HG03045 (cell line): ENCODE results near the gene HTR5A.

ENCODE experiments used
- ATAC-seq: cut with Tn5 transposase; IDR thresholded peaks from one replicate; pipeline ENCODE4 v1.9.1; 2021; ENCODE audit warnings: mild to moderate bottlenecking, moderate library complexity; ENCODE audit not compliant: unreplicated experiment

Gene HTR5A

DNA sequence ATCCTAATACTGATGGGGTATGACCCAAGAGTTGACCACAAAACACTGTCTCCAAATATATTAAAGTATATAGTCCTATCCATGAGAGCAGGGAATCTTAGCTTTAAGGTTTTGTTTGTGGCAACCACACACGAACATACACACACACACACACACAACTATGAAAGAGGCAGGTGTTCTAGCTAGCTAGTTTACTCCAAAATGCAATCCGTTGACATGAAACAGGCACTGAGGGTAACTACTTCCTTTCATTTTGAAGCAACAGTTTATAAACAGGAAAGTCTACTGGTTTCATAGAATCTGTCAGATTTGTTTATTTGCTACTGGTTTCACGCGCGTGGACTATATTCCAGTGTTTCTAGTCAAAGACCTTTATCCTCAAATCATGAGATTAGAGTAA is 14.8 kb downstream of the HTR5A start:
- ATAC-seq, result no peak

GRCh38 chr7:155090684-155091083 is 20.6 kb downstream of the HTR5A start:
- ATAC-seq, result no peak

- no peak for ATAC-seq
Measured at GRCh38 chr7:155093596-155093995, 23.5 kb downstream of the HTR5A start.

DNA sequence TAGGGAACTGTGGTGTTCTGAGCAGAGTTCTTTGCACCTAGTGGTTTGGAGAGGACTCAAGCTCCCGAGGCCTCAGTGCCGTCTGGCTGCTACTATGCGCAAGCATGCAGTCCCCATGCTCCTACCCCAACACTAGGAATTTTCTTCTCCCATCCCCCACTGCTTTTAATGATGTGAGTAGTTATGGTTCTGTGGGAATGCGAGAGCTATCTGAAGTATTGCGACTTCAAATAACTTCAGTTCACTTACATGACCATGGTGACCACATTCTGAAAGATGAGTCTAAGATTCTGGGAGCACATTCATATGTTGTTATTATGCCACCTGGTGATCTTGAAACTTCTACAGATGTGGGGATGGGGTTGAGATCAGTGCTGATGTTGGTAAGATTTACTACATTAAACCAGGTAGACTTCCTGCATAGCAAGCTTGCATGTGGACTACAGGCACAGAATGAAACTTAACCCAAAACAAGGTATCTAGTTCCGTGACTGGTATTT is 24.6 kb downstream of the HTR5A start:
- no peak for ATAC-seq

DNA sequence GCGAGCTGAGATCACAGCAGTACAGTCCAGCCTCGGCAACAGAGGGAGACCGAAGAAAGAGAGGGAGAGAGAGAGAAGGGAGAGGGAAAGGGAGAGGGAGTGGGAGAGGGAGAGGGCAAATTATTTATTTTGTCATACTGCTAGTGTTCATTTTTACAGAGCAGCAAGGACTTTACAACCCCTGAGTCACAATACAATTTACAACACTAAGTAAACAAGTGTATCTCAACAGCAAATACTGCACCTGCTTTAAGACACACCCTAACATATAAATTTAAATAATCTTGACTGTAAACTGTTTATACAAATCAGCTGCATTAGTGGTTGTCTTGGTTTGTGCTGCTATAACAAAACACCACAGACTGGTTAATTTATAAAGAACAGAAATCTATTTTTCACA is 27.2 kb downstream of the HTR5A start:
- ATAC-seq, result no peak

- no peak for ATAC-seq
Measured at GRCh38 chr7:155103839-155104238, 33.7 kb downstream of the HTR5A start.

GRCh38 chr7:155104913-155105312 is 34.8 kb downstream of the HTR5A start:
- ATAC-seq, result no peak

GRCh38 chr7:155106356-155106755 is 36.2 kb downstream of the HTR5A start:
- ATAC-seq, result no peak

DNA sequence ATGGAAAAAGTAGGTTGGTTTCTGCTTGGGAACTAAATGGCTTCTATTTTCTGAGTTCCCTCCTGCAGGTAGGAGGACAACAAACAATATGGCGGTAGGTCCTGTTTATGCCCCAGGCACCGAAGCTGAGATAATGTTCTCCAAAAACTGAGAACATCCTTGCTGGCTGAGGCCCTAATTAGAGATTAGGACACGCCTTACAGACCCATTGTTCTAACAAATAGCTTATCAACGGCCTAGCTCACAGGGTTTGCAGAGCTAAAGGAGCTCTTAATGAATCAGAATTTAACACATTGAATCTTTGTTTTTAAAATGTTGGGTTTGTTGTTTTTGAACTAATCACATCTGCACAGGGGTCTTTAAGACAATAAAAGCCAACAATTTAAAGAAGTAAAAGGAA is 37.0 kb downstream of the HTR5A start:
- no peak for ATAC-seq

DNA sequence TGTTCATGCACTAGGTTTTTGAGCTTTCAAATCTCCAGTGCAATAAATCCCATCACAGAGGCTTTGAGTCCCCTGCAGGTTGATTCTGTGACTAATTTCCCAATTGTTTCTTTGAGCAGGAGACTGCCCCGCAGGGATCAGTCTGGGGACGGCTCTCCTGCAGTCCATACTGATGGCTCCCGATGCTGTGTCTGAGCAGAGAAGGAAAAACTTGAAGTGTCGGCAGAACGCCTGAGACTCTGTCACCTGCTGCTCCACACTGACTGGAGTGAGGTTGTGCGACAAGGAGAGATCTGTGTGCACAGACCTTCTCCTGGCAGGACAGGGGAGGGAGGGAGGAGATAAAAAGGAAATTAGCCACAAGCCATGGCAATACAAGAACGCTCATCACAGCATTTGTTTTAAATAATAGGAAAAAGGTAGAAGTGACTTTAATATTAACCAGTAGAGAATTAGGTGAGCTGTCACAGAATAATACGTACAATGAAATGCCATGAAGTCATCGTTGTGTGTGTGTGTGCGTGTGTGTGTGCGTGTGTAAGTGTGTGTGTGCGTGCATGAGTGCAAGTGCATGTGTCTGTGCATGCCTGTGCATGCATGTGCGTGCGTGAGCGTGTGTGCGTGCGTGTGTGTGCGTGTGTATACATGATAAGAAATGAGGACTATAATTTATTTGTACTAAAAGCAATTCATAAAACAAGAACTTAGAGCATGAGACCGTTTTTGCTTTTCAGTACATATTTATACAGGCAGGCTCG is 38.2 kb downstream of the HTR5A start:
- ATAC-seq, result no peak

DNA sequence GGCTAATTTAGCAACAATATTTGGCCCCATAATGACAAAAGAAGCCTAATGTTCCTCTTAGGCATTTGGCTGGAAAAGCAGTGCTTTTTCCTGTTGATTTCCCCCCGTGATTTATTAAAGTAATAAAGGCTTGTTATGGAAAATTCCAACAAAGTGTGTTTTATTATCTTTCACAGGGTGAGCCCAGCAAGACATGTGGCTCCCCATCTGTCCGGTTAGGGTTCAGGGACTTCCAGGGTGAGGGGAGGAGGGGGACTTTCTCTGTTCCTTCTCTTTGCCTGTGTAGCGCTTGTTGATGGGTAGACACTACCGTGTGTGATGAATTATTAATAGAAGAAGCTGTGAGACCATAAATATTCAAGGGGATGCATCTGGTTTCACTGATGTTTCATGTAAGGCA is 39.0 kb downstream of the HTR5A start:
- no peak for ATAC-seq

DNA sequence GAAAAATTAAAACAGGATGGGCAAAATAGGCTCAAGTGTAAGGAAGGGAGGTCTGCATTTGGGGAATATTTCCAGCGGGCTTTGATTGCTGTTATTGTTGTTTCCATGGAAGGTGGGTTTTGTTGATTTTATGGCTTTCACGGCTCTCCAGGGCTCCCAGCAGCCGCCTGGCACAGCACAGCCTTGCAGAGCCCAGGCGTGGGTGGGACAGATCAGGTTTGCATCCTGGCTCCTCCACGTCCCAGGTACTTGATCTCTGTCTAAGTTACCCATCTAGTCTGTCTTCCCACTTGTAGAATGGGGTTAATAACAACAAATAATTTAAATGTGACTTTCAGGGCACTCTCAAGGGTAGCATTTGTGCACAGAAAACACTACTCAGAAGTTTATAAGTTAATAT is 45.2 kb downstream of the HTR5A start:
- ATAC-seq, result no peak

GRCh38 chr7:155119801-155120382 is 49.8 kb downstream of the HTR5A start:
- ATAC-seq, result no peak

- no peak for ATAC-seq
Measured at GRCh38 chr7:155120460-155120859, 50.3 kb downstream of the HTR5A start.

DNA sequence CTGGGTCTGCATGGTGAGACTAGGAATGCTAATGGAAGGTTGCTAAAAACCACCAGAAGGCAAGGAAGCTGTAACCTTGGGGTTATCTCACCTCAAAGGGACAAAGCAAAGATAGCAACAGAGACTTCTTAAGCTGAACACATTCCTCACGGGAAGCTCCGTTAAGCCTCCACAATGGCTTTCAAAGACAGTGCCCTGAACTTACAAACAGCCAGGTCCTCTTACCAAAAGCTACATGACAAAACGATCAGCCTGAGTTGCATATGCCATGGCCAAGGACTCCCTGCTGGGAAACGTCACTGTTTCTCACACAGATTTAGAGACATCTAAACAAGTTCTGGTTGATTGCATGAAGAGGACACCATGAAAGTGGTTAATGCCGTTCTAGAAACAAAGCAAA is 52.7 kb downstream of the HTR5A start:
- ATAC-seq, result no peak

DNA sequence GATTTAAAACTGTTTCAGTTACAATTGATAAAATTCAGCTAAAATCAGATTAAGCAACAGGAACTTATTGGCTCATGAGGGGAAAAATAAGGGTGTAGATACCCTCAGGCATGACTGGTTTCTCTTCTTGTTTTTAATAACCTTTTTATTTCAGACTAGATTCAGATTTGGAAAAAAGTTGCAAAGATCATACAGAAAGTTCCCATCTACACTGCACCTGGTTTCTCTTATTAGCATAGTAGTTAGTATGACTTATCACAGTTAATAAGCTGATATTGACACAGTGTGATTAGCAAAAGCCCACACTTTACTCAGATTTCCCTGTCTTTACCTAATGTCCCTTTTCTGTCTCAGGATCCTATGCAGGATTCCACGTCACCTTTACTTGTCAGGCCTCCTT is 53.3 kb downstream of the HTR5A start:
- ATAC-seq, result no peak

DNA sequence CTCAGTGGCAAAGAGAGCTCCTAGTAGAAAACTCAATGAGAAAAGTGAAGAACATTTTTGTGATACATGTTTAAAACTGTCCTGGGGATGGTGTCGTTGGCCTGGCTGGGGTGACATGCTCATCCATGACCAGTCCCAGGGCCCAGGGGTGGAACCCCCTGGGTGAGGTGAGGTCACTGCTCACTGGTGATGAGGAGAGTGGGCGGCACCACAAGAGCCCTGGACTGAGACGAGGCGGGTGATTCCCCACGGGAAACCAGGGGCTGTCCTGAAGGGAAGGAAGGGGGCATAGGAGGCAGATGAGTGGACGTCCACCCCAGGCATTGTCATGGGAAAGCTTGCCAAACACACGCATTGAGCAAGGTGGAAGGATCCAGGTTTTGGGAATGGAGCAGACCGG is 54.6 kb downstream of the HTR5A start:
- ATAC-seq, result no peak

- ATAC-seq, result no peak
Measured at GRCh38 chr7:155129186-155129585, 59.1 kb downstream of the HTR5A start.

DNA sequence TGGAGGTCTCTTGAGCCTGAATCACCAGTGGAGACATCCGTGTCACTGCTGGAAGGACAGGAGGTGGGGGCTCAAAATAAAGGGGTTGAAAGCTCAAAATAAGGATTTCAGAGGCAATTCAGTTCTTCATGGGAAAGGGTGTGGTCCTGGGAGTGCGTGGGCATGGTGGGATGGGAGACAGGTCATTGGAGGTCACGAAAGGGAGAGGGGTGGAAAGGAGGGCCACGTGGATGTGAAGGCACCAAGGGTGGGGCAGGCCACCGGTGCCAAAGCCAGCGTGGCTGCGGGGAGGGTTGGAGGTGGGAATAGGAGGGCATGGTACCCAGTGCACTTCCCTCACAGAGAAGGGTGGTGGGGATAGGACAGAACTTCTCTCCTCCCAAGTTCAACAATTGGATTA is 59.7 kb downstream of the HTR5A start:
- no peak for ATAC-seq

GRCh38 chr7:155130493-155130892 is 60.4 kb downstream of the HTR5A start:
- ATAC-seq, result no peak

GRCh38 chr7:155131090-155131489 is 61.0 kb downstream of the HTR5A start:
- ATAC-seq, result no peak

DNA sequence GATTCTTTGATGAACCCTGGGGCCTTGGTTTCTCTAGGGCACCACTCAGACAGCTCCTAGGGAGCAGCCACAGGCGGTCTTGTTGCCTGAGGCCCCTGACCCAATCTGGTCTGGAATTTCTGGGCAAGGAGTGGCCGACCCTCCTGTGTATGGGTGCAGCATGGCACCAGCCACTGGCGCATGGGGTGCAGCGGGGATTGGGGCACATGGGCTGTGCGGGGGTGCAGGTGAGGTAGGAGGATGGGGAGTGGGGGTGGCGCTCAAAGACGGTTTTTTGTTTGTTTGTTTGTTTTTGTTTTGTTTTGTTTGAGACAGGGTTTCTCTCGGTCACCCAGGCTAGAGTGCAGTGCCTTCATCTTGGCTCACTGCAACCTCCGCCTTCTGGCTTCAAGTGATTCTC is 62.3 kb downstream of the HTR5A start:
- ATAC-seq, result no peak
